Left lung (tissue), 10 donors: ENCODE measurements around the gene STMN1. TPM values are rescaled to one million over a fixed set of nuclear protein-coding genes. Genes with fewer than 3 reads are reported as not detected.
A peak's percentile ranks its signal among the peaks of the same experiment; 100 is the strongest.
"Not testable (repeated sequence)": the region's sequence is repeated elsewhere in the genome, so short reads cannot be mapped to it uniquely, and the experiment has no call there.

Source experiments
- ATAC-seq: fragments of 200-7000 bp; cut with Tn5 transposase; one replicate; pipeline ENCODE4 v1.9.1; 2020; ENCODE audit warnings: moderate library complexity
- DNase-seq, 4 donors: peaks; one replicate each; pipeline ENCODE4 v3.0.0-alpha.2; 2013 to 2020
- H3K27ac ChIP-seq, 2 donors: fragments of 200-600 bp; sonication (generic) in 1 of 2; one replicate each; pipeline versions ENCODE4 v1.5.0 to v1.8.0; 2020 to 2021
- H3K27me3 ChIP-seq, 2 donors: fragments of 200-600 bp; sonication (generic) in 1 of 2; one replicate each; pipeline versions ENCODE4 v1.5.0 to v1.8.0; 2020 to 2021
- H3K36me3 ChIP-seq, 2 donors: fragments of 200-600 bp; sonication (generic) in 1 of 2; one replicate each; pipeline versions ENCODE4 v1.5.0 to v1.8.0; 2020 to 2021
- H3K4me1 ChIP-seq, 2 donors: fragments of 200-600 bp; one replicate each; pipeline ENCODE4 v1.8.0; 2021
- H3K4me3 ChIP-seq, 2 donors: fragments of 200-600 bp; sonication (generic) in 1 of 2; one replicate each; pipeline versions ENCODE4 v1.5.0 to v1.8.0; 2020 to 2021; ENCODE audit warnings: mild to moderate bottlenecking in 1 of 2
- H3K9me3 ChIP-seq, 2 donors: fragments of 200-600 bp; sonication (generic) in 1 of 2; one replicate each; pipeline versions ENCODE4 v1.5.0 to v1.8.0; 2020 to 2021
- CTCF ChIP-seq, 2 donors: fragments of 200-600 bp; sonication (generic) in 1 of 2; IDR thresholded peaks; one replicate each; pipeline versions ENCODE4 v1.5.0 to v1.8.0; 2021; ENCODE audit warnings: antibody characterized with exemption in 2 of 2
- intact Hi-C, 2 donors: fragments of 100-400 bp; cut with DNase I; formaldehyde crosslinking; loops; one replicate each; pipeline versions ENCODE4 v1.11.2 to v1.14.2; 2022
- polyA plus RNA-seq, 6 donors: library from polyadenylated mRNA; unstranded; fragments of 120-200 nt; gene quantifications; one replicate each; pipeline ENCODE4 v1.2.1, GENCODE V29; 2013; ENCODE audit not compliant: insufficient read length in 6 of 6
- total RNA-seq, 2 donors: library from RNA; stranded (reverse); fragmentation: NEBNext Ultra II Directional; extraction: Animal tissue kit (Norgen Biotek cat#: 25700); gene quantifications; one replicate each; pipeline ENCODE4 v1.2.1, GENCODE V29; 2021
- donor health status: DM: no; HTN: yes; CAD: no.
- donor health status: DM: no; HTN: no; CAD: no.

The STMN1 gene
- total and polyA plus RNA-seq, 8 donors, result 50.7 to 1,392 (median 917) TPM

- Histone ChIP-seq H3K4me3 (no peak overlapping the region), H3K36me3 (no peaks in the 10 kb centered on the region), H3K9me3 (no peaks in the 10 kb centered on the region), H3K4me1 (no peaks in the 10 kb centered on the region), H3K27ac (no peak overlapping the region), H3K27me3 (no peaks in the 10 kb centered on the region)
- ATAC-seq (peak; percentile 61), DNase-seq (peak in 2 of 4 donors; percentile 78 to 92)
- intact Hi-C loops, result no loop called here
- TF ChIP-seq CTCF (IDR thresholded peaks at IDR 0.05), result no peak
Measured at GRCh38 chr1:25952841-25953401, 46.7 kb upstream of the STMN1 start.

GRCh38 chr1:25948641-25949040 lies 42.4 kb upstream of the STMN1 start:
- TF ChIP-seq CTCF (IDR thresholded peaks at IDR 0.05), result no peak
- intact Hi-C loops, result no loop called here
- no peak for ATAC-seq
- Histone ChIP-seq H3K9me3 (peaks cover 0 to 7% of the 10 kb centered on the region in 2 donors), H3K27ac (no peak overlapping the region), H3K4me3 (no peak overlapping the region), H3K4me1 (no peaks in the 10 kb centered on the region), H3K36me3 (no peaks in the 10 kb centered on the region), H3K27me3 (no peaks in the 10 kb centered on the region)
- no peak for DNase-seq

- Histone ChIP-seq H3K4me3 (no peak overlapping the region), H3K4me1 (no peaks in the 10 kb centered on the region), H3K27me3 (no peaks in the 10 kb centered on the region), H3K36me3 (no peaks in the 10 kb centered on the region), H3K9me3 (peaks cover 0 to 9% of the 10 kb centered on the region in 2 donors), H3K27ac (no peak overlapping the region)
- DNase-seq, result no peak
- intact Hi-C loops, result no loop called here
- no peak for ATAC-seq
- TF ChIP-seq CTCF (IDR thresholded peaks at IDR 0.05), result no peak
Measured at GRCh38 chr1:25947027-25947426, 40.8 kb upstream of the STMN1 start.

GRCh38 chr1:25945761-25946160 lies 39.5 kb upstream of the STMN1 start:
- Histone ChIP-seq H3K36me3 (no peaks in the 10 kb centered on the region), H3K4me3 (no peak overlapping the region), H3K27ac (no peak overlapping the region), H3K4me1 (no peaks in the 10 kb centered on the region), H3K27me3 (no peaks in the 10 kb centered on the region), H3K9me3 (peaks cover 0 to 9% of the 10 kb centered on the region in 2 donors)
- no peak for DNase-seq
- no peak for TF ChIP-seq CTCF (IDR thresholded peaks at IDR 0.05)
- intact Hi-C loops, result no loop called here
- ATAC-seq, result no peak

- intact Hi-C loops, result no loop called here
Measured at GRCh38 chr1:25944986-25945385, 38.8 kb upstream of the STMN1 start.

GRCh38 chr1:25943511-25943910 lies 37.3 kb upstream of the STMN1 start:
- H3K4me3 ChIP-seq, H3K9me3 ChIP-seq, H3K4me1 ChIP-seq, H3K27me3 ChIP-seq, H3K27ac ChIP-seq, DNase-seq, intact Hi-C loops, ATAC-seq, H3K36me3 ChIP-seq: not testable (repeated sequence)

More at GRCh38 chr1:25944986-25945385, 38.8 kb upstream of the STMN1 start:
- Histone ChIP-seq H3K27me3 (no peaks in the 10 kb centered on the region), H3K27ac (no peak overlapping the region), H3K9me3 (peaks cover 0 to 9% of the 10 kb centered on the region in 2 donors), H3K4me3 (no peak overlapping the region), H3K4me1 (no peaks in the 10 kb centered on the region), H3K36me3 (no peaks in the 10 kb centered on the region)
- no peak for TF ChIP-seq CTCF (IDR thresholded peaks at IDR 0.05)
- ATAC-seq, result no peak
- no peak for DNase-seq
